ENCODE results near the gene RTF1. TPM values are rescaled to one million over a fixed set of nuclear protein-coding genes. Genes with fewer than 3 reads are reported as not detected.

RTF1 gene
- total RNA-seq, 1 experiment from 2014 or later, result 49.5 TPM

- Histone ChIP-seq H3K27me3 (ENCODE audit: insufficient read depth, low read length) (peaks cover 60% of the 10 kb centered on the region), H3K9me3 (ENCODE audit: control insufficient read depth, low read depth, low read length) (no peaks in the 10 kb centered on the region), H3K23me2 (ENCODE audit: insufficient read length, low read depth, low read length, poor library complexity, severe bottlenecking) (peaks cover 25% of the 10 kb centered on the region), H4K8ac (replicated peaks; ENCODE audit: insufficient read length, low read depth, low read length) (no peak within 1 kb of the TSS), H2AFZ (ENCODE audit: low read length) (no peak within 1 kb of the TSS), H3T11ph (ENCODE audit: low read length) (no peak within 1 kb of the TSS), H3K27ac (ENCODE audit: insufficient read length, low read depth, low read length) (no peak within 1 kb of the TSS), H4K91ac (ENCODE audit: insufficient read length, low read depth, low read length) (no peak within 1 kb of the TSS), H2BK5ac (ENCODE audit: insufficient read length, low read length) (no peak within 1 kb of the TSS), H2BK15ac (ENCODE audit: low read depth, low read length) (no peak within 1 kb of the TSS), H3K18ac (ENCODE audit: insufficient read length, low read depth, low read length) (no peak within 1 kb of the TSS), H3K56ac (ENCODE audit: insufficient read length, low read depth, low read length) (no peak within 1 kb of the TSS), H2BK120ac (ENCODE audit: low read depth, low read length, poor library complexity, severe bottlenecking) (no peak within 1 kb of the TSS), H3K4me2 (ENCODE audit: insufficient read depth, insufficient read length, low read length) (peak within 1 kb of the TSS; percentile 50), H3K14ac (ENCODE audit: insufficient read depth, low read length) (no peak within 1 kb of the TSS; the same call in 1 of the 2 replicates), H2BK20ac (ENCODE audit: low read depth, low read length, poor library complexity, severe bottlenecking) (no peak within 1 kb of the TSS), H3K9ac (ENCODE audit: extremely low read depth, insufficient read length, low read length) (no peak within 1 kb of the TSS), H3K79me2 (ENCODE audit: insufficient read depth, low read length) (no peaks in the 10 kb centered on the region), H2AK5ac (ENCODE audit: insufficient read length, low read length) (no peak within 1 kb of the TSS), H3K4ac (ENCODE audit: low read depth, low read length) (no peak within 1 kb of the TSS), H3K23ac (ENCODE audit: insufficient read length, low read depth, low read length) (no peak within 1 kb of the TSS), H3K79me1 (ENCODE audit: insufficient read depth, low read depth, low read length, poor library complexity, severe bottlenecking) (no peaks in the 10 kb centered on the region), H4K20me1 (ENCODE audit: control insufficient read depth, insufficient read depth, insufficient read length) (no peaks in the 10 kb centered on the region), H2BK12ac (ENCODE audit: insufficient read length, low read depth, low read length) (no peak within 1 kb of the TSS), H3K4me1 (ENCODE audit: insufficient read depth, low read length) (no peaks in the 10 kb centered on the region), H4K5ac (ENCODE audit: insufficient read length, low read depth, low read length) (no peak within 1 kb of the TSS)
- no peak within 1 kb of the TSS; a peak in 1 of 7 replicates for H3K27ac Mint-ChIP-seq
- no peak for TF ChIP-seq CTCF (conservative IDR thresholded peaks at IDR 0.05)
- WGBS (ENCODE audit: extremely low coverage, insufficient read length, low lambda C conversion rate), result no CpG with 5 or more reads among the region's 60 CpGs
- H3K9me3 Mint-ChIP-seq, result no peaks in the 10 kb centered on the region; a peak in 2 of 5 replicates
- peaks cover 83% of the 10 kb centered on the region for H3K27me3 Mint-ChIP-seq (ENCODE audit: low read depth)
- H3K36me3 Mint-ChIP-seq (ENCODE audit: insufficient read depth in 1 of 3, low read depth in 3 of 3), result no peaks in the 10 kb centered on the region; a peak in 1 of 7 replicates
- H3K4me1 Mint-ChIP-seq, result peaks cover 8 to 13% of the 10 kb centered on the region in 2 experiments
- H3K4me3 Mint-ChIP-seq, result peak within 1 kb of the TSS; percentile 51 to 75
- peak; percentile 86 for DNase-seq
These were observed 76.5 kb downstream of the RTF1 start, which contains the start of gene ITPKA for GRCh38 chr15:41493205-41493901. Gene ITPKA, plus strand, starts transcription at chr15:41493874. Its CDS starts 54 bp downstream, at chr15:41493928.
